Inflammatory macrophage (primary cell): Measurements from ENCODE around the gene OSTC.

Experiments used
- DNase-seq, 2 donors: peaks; one replicate each; pipeline ENCODE4 v3.0.0-alpha.2; 2020 to 2022
- total RNA-seq, 18 experiments: gene quantifications; one replicate each; lab custom pipeline; 2026; ENCODE audit warnings: mixed read lengths in 6 of 18, inconsistent platforms in 2 of 18; lab: John Stamatoyannopoulos, UW

The OSTC gene
- 61.4 to 133 (median 97.5) reads per million in 18 experiments for total RNA-seq

DNA sequence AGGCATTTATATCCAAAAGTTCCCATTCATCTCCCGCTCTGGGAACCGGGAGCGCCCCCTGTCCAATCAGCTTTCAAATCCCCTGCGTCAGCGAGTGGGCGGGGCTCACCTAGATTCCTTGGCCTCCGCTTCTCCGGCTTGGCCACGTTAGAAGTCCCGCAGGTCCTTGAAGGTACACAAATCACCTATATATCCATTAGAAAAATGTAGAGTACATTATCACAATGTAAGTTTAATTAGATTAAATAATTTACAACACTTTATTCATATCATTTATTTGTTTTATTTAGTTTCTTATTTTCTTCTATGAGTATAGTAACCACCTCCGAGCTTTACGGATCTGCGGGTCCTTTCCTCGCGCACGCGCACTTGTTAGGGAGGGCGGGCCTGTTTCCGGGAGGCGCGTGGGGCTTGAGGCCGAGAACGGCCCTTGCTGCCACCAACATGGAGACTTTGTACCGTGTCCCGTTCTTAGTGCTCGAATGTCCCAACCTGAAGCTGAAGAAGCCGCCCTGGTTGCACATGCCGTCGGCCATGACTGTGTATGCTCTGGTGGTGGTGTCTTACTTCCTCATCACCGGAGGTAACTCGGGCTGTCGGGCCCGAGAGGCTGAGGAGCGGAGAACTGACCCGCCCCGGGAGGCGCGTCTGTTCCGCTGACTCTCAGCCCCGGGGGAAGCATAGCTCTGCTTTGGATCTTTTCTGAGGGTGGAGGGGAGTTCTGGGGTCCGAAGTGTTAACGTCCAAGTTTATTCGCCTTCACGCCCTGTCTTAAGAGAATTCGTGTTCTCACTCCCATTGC is at the start of gene OSTC:
TSS of gene OSTC (plus strand) at position 388 of the 802 bp plus-strand sequence. CDS start at position 445, 57 bp downstream.
- peak; percentile 95 to 98 for DNase-seq

DNA sequence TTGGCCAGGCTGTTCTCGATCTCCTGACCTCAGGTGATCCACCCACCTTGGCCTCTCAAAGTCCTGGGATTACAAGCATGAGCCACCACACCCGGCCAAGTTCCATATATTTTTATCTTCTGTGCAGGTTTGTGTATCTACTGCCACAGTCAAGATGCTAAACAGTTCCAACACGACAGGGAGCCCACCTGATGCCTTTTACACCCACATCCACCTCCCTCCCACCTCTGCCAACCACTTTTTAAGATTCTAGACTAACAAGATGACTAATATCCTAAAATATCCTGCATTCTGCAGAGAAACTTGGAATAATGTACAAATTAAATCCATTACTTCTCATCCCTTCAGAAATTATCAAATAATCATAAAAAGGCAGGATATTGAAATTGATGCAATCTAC is 49.3 kb upstream of the OSTC start:
- no peak for DNase-seq

DNA sequence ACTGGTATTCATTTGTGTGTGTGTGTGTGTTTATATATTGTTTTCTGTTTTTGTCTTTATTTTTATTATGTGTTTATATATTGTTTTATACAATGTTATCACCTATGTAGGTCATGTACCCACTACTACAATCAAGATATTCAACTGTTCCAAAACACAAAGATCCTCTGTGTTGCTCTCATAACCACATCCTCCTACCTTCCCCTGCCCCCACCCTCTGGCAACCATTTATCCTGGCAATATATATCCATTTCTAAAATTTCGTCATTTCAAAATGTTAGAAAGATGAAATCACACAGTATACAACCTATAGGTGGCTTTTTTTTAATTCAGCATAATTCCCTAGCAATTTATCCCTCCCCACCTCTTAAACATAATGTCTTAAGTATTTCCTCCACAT is 48.9 kb upstream of the OSTC start:
- DNase-seq: no peak

DNA sequence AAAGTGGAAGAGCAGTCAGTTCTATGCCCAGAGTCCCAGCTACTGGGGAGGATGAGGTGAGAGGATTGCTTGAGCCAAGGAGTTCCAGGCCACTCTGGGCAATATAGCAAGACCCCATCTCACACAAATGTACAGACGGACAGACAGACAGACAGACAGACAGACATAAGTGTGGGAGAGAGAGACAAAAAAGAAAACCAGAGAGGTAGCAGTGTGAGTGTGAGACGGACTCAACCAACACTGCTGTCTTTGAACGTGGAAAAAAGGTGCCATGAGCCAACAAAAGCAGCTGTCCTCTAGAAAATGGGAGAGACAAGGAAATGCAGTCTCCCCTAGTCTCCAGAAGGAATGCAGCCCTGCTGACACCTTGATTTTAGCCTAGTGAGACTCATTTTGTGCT is 48.2 kb upstream of the OSTC start:
- DNase-seq: no peak

DNA sequence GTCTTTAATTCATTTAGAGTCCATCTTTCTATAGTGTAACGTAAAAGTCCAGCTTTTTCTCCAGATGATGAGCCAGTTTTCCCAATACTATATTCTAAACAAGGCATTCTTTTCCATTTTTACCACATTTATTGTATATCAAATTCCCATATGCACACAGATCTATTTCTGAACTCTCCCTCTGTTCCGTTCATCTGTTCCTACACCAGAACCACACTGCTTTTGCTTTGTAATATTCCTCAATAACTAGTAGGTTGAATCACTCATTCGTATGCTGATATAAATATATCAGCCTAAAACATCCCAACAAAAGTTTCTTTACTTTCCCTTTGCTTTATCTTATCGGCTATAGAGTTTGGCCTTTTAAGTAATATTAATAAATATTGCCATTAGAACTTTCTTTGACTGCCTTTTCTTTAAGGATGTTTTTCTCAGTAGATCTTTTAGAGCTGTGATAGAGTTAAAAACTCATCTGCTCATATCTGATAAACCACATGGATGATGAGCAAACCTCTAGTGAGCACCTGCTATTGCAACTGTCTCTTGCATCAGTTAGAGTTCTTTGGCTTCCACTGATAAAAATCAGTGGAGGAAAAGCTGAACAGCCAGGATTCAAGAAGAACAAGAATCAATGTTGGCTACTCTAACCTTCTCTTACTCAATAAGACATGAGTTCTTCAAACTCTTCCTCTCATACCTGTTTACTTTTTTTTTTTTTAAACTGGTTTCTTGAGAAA is 43.2 kb upstream of the OSTC start:
- DNase-seq: no peak

DNA sequence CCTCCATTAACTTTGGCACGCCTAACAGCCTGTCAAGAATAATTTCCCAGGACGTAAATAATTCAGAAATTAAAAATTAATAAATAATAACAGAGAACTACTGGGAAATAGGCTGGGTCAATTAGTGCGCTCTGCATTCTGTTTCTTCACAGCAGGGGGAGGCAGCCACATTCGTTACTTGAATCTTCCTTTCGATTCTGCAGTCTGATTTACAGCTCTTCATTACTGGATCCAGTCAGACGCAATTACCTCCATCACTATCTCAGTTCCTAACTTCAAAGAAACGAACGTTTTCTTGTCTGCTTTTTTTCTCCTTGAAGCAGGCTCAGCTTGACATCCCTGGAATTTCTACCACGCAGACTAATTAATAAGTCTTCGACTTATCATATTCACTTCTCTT is 39.0 kb upstream of the OSTC start:
- DNase-seq: no peak

DNA sequence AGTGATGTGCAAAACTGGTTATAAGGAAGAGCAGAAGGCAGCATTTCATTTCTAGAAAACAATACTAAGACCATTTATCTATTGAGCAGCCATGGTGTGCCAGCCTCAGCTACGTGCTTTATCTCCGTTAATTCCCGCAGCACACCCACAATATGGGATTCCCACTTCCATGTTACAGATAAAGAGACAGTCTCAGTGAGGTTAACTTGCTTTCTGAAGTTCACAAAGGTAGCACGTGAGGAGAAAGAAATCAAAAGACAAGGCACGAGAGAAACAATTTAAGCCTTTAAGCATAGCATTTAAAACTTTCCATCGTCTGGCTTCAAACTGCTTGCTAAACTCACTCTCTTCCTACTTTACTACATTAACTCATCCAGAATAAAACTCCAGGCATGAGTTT is 38.0 kb upstream of the OSTC start:
- DNase-seq: no peak

DNA sequence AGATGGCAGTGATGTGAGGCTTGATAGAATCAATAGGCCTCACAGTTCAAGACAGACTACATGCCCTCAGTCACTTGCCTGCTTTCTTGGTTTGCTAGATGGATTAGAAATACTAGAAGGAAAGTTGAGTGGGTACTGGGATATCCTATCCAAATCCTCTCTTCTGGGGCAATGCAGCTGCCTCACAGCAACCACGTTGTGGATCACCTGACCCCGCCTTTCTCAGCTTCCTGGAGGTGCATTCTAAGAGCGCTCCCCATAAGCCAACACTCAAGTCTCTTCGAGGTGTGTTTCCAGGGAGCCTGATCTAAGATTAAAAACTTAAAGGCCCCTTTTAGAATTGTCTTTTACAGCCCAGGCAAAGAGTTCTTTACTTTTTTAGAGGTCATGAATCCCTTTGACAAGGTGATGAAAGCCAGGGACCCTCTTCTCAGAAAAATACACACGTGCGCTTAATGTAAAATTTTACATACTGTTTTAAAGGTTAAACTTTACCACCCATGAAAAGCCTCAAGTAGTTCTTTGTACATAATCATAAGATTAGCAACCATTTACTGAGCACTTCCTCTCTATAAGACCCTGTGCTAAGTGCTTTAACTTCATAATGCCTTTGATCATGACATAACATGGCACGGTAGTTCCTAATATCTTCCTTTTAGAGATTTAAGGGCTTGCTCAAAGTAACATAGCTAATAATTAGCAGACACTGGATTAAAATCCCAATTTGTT is 30.9 kb upstream of the OSTC start:
- no peak for DNase-seq

DNA sequence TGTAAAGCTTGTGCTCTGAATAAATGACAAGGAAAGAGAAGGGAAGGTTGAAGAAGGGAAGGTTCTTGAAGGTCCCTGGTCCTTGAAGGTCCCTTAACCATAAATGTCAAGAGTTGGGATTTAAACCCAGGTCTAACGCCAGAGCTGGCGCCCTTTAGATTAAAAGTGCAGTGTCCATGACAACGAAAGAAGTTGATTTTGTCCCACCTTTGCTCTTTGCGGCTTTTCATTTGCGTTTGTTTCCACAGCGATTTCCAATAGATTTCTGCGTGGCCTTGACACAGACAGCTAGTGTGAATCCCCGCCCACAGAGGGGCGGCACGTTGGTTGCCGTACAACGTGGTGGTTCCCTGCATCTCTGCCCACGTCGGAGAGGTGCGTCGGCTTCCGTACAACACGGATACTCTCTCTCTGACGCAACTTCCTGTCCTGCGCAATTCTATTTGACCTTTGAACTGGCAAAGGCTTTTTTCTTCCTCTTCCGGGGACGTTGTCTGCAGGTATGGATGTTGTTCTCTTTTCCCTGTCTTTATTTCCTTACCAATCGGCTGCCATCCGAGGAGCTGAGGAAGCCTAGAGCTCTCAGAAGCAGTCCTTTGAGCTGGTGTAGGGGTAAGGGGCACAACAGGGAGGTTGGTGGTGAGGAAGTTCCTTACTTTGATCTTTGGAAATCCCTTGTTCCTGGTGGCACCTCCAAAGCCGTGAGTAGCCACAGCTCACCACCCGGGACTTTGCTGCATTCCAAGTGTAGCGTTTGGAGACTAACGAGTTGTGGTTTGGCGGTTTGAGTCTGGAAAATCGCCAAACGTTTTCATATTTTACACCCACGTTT is 30.1 kb upstream of the OSTC start, which contains the start of gene RPL34:
TSS of gene RPL34 (plus strand) at position 476 of the 832 bp plus-strand sequence. CDS start 1,384 bp downstream, outside the sequence.
- DNase-seq: peak; percentile 100

DNA sequence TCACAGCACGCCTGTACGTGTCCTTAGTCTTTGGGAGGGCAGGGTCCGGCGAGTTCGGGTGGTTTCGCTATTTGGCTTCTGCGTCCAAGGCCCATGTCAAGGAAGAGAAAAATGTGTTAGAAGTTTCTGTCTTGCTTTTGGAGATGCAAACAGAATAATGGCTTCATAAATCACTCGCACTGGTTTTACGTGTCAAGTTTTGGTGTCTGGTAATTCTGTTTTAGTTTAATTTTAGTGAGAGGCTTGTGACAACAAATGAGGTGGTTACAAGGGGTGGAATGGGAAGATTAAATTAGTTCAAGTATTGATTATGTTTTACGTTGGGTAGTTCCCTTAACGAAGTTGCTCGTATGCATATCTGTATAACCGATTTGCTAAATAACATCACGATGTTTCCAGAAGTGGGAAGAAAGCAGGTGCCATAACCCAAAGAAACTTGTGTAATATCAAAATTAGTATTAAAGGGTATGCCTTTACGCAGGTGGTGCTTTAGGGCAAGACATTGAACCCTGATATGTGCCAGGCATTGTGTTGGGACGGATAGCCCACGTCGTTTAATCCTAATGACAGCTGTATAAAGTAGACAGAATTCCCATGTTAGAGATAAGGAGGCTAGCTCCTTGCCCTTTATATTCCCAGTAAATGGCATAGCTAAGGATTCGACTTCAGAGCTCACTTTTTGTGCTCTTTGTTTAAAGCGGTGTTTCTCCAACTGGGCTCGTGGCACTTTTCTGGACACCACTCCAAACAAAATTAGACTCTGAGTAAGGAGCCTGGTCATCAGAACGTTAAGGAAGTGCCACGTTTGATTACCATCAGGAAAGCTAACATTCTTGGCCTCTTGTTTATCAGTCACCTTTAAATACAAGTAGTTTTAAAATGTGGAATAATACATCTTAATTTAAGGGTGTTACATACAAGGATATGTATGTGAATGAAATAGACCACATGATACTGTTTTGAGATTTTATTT is 29.2 kb upstream of the OSTC start:
- DNase-seq: no peak

DNA sequence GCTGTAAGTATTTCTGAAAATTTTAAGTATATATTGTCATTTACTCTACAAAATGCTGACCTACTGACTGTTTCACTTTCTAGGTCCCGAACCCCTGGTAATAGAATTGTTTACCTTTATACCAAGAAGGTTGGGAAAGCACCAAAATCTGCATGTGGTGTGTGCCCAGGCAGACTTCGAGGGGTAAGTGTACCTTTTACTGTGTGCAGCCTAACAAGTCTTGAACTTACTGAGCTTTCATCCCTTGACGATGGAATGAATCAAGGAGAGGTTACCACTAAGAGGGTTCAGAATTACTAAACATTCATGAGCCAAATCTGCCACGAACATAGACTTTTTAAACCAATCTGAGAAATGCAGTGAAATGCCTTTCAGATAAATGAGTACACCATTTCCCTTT is 28.4 kb upstream of the OSTC start:
- no peak for DNase-seq

DNA sequence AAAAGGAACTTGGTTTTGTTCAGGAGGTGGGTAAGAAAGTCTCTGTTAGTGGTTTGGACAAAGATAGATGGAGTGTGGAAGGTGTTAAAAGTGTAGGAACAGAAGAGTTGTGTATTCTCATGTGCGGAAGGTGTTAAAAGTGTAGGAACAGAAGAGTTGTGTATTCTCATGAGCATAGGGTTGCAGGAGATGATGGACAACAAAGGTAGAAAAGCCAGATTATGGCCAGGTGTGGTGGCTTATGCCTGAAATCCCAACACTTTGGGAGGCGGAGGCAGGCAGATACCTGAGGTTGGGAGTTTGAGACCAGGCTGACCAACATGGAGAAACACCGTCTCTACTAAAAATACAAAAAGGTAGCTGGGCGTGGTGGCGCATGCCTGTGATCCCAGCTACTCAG is 27.6 kb upstream of the OSTC start:
- DNase-seq: no peak

DNA sequence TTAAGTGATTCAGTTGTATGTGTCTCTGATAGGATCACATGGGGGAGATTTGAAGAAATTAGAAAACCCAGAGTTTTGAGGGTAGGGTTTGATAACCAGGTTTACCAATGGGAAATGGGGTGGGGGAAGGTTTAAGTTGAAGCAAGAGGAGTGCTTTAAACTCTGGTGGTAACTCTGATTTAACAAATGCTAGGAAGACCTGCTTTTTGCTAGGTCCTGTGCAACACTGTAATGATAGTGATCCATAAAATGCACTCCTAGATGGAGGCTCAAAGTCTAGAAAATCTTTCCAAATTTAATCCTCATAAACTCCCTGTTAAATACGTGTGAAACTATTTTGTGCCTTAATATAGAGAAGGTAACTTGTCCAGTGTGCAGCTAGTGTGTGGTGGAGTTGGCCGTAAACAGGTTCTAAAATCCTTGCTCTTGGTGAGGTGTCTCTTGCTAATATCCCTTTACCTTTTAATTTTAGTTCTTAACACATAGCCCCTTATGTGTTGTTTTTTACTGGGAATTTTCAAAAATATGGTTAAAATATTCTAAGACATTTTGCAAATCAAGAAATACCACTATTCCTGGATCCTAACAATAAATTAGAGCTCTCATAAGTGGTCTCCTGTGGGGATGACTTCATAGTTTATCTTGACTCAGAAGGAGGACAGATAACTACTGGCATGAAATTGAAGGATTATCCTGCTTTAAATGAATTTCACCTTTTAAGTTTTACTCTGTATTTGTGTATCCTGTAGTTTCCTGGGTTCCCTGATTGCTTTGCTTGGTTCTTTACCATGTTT is 25.9 kb upstream of the OSTC start:
- no peak for DNase-seq

DNA sequence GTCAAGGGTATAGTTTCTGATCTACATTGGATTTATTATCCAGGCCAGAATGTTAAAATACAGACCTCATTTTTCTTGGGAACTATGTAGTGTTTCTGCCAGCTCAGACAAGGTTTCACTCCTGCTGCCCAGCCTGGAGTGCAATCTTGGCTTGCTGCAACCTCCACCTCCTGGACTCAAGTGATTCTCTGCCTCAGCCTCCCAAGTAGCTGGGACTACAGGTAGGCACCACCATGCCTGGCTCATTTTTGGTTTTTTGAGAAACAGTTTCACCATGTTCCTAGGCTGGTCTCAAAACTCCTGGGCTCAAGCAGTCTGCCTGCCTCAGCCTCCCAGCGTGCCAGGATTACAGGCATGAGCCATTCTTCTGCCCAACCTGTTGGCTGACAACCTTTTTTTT is 24.3 kb upstream of the OSTC start:
- DNase-seq: no peak

DNA sequence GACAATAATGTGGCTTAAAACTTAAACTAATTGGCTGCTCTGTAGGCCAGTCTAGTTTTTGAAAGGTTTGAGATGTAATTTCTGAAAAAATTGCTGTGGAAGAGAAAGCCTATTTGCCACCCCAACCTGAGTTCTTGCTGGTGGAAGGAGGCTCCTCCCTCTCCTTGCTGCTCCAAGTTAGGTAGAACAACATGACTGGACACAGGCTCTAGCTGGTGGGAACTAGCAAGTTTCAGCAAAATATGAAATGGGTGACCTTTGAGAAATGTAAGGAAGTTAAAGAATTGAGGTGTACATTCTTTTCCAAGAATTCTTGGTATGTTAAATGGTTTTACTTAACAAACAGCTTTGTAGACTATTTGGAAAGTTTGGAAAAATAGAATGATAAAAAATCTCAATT is 22.0 kb upstream of the OSTC start:
- no peak for DNase-seq

DNA sequence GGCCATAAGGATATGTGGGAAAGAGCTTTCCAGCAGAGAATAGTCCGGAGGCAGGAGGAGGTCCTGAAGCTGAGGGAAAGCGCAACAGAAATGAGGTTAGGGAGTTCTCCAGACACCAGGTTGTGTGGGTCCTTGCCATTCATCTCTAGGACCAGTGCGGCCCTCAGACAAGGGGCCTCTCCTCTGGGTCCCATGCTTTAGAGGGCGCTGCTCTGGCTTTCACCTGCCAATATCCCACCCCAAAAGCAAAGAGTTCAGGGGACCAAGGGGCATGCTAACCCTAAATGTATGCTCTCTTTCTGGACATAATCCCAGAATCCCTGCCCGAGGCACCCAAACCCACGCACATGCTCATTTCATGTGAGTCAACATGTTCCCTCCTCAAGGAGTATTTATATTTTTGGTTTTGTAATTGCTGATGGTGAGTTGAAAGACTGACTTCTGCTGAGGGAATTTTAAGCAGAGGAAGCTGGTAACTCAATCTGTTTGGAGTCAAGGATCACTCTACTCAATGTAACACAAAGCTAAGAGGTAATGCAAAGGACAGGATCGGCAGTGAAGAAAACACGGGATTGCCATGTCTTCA is 15.2 kb upstream of the OSTC start:
- DNase-seq: no peak

DNA sequence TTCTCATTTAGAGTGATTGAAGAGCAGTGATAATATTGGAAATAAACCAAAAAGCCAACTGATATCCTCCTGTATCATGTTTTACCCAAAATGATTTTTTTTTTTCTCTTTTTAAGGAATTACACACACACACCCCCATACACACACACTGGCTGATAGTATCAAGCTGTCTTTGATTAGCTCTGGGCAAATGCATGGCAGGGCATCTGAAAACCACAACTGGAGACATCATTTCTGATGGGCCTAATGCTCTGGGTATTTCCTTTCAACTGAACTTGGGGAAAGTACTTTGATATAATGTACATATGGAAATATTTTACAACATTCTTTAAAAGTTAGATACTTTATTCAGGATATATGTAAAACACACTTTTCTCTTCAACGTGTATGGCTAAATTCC is 14.2 kb upstream of the OSTC start:
- DNase-seq: no peak

DNA sequence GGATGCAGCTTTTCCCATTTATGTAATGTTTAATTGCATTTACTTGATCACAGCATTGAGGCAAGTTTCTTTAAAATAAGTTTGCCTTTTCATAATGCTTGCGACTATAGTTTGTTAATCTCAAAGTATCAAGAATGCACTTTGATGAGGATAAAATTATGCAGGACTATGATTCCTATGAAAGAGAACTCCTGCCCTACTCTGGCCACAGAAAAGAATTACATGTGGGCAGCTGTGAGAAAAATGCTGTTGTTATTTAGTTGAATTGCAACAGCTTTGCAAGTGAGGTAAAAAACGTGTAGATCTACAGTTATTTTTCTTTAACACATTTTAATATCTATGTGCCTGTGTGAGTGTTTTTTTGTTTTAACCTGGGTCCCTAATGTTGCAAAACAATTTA is 12.5 kb upstream of the OSTC start:
- DNase-seq: no peak

DNA sequence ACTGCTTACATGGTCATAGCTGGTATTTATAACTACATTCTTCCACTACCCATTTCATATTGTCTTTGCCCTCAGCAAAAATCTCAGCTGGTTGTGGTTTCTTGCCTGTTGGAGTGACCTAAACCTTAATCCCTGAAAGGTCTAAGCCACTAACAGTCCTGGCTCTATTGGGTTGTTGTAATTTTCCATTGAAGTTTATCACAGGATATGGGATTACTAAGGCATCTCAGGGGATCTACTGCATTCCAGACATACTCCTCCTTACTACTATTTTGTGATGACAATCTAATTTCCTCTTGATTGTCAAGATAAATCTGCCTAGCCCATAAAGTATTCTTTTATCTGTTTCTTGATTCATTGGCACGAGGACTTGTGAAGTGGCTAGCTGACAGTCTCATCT is 6.2 kb upstream of the OSTC start:
- DNase-seq: no peak

DNA sequence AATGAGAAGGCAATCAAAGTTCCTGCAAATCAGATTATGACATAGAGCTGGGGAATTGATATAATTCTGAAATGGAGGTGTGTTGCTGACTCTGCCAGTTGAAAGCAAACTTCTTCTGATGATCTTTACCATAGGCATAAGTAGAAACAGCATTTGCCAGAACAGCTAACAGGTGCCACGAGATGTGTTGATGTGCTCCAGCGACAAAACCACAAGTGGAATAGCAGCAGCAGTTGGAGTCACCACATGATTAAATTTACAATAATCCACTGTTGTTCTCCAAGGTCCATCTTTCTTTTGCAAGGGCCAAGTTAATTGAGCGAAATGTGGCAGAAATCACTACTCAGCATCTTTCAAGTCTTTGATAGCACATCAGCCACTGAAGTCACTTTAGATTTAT is 3.7 kb upstream of the OSTC start:
- DNase-seq: no peak
